Stimulated activated naive CD8-positive, alpha-beta T cell treated with anti-CD3 and anti-CD28 coated beads, Interleukin-15, Interleukin-2, amounts not matched to agents 100 U/mL and 50 U/mL, for 24 hours (primary cell): ENCODE measurements around the gene PANK2.
"Not testable (repeated sequence)": the region's sequence is repeated elsewhere in the genome, so short reads cannot be mapped to it uniquely, and the experiment has no call there.

Experiments used
- ATAC-seq: fragments of 150-1000 bp; cut with Tn5 transposase; one replicate; pipeline ENCODE4 v1.10.0; 2021
- DNase-seq: peaks from one replicate; pipeline ENCODE4 v3.0.0; 2021

PANK2 gene

GRCh38 chr20:3888622-3889488 is at the start of gene PANK2:
TSS of gene PANK2 (plus strand) at chr20:3889387.
- DNase-seq (peak; percentile 98), ATAC-seq (peak; percentile 99)

GRCh38 chr20:3840201-3840600 is 49.0 kb upstream of the PANK2 start:
- not testable (repeated sequence) for DNase-seq, ATAC-seq

GRCh38 chr20:3842348-3842930 is 46.7 kb upstream of the PANK2 start:
- ATAC-seq: no peak
- no peak for DNase-seq

GRCh38 chr20:3843490-3843889 is 45.7 kb upstream of the PANK2 start:
- DNase-seq (peak; percentile 14), ATAC-seq (no peak)

- ATAC-seq, DNase-seq: not testable (repeated sequence)
Observed at GRCh38 chr20:3843990-3844619, 45.1 kb upstream of the PANK2 start.

GRCh38 chr20:3846378-3846739 is 42.8 kb upstream of the PANK2 start:
- no peak for ATAC-seq
- no peak for DNase-seq

GRCh38 chr20:3846740-3847428 is 42.3 kb upstream of the PANK2 start, which contains the start of gene MAVS:
TSS of gene MAVS (plus strand) at chr20:3846834. CDS start at chr20:3854625, 7,791 bp downstream.
- DNase-seq: peak; percentile 91
- ATAC-seq: peak; percentile 98

- DNase-seq (no peak), ATAC-seq (no peak)
Observed at GRCh38 chr20:3847429-3847940, 41.7 kb upstream of the PANK2 start.

GRCh38 chr20:3848565-3848964 is 40.6 kb upstream of the PANK2 start:
- DNase-seq (no peak), ATAC-seq (no peak)

GRCh38 chr20:3854462-3854871 is 34.7 kb upstream of the PANK2 start:
- ATAC-seq: no peak
- no peak for DNase-seq

GRCh38 chr20:3857405-3857804 is 31.8 kb upstream of the PANK2 start:
- DNase-seq (no peak), ATAC-seq (no peak)

GRCh38 chr20:3858689-3859088 is 30.5 kb upstream of the PANK2 start:
- no peak for DNase-seq

GRCh38 chr20:3861191-3861590 is 28.0 kb upstream of the PANK2 start:
- ATAC-seq (no peak), DNase-seq (no peak)

More at GRCh38 chr20:3858689-3859088, 30.5 kb upstream of the PANK2 start:
- ATAC-seq: no peak

- ATAC-seq (no peak), DNase-seq (no peak)
Observed at GRCh38 chr20:3862333-3862732, 26.9 kb upstream of the PANK2 start.

GRCh38 chr20:3863317-3863716 is 25.9 kb upstream of the PANK2 start:
- no peak for ATAC-seq
- no peak for DNase-seq

GRCh38 chr20:3864518-3864917 is 24.7 kb upstream of the PANK2 start:
- ATAC-seq (no peak), DNase-seq (no peak)

- ATAC-seq: no peak
- no peak for DNase-seq
Observed at GRCh38 chr20:3865152-3865886, 23.9 kb upstream of the PANK2 start.

- DNase-seq (no peak), ATAC-seq (no peak)
Observed at GRCh38 chr20:3865887-3866407, 23.2 kb upstream of the PANK2 start.

- ATAC-seq: no peak
Observed at GRCh38 chr20:3866464-3866863, 22.7 kb upstream of the PANK2 start.

GRCh38 chr20:3867802-3868201 is 21.4 kb upstream of the PANK2 start:
- ATAC-seq: no peak

More at GRCh38 chr20:3866464-3866863, 22.7 kb upstream of the PANK2 start:
- no peak for DNase-seq

More at GRCh38 chr20:3867802-3868201, 21.4 kb upstream of the PANK2 start:
- DNase-seq: no peak
